CD14-positive monocyte (primary cell): Measurements from ENCODE around the gene MTFP1. TPM values are rescaled to one million over a fixed set of nuclear protein-coding genes. Genes with fewer than 3 reads are reported as not detected.

Experiments used
- DNase-seq, 3 donors: peaks; one replicate each; pipeline ENCODE4 v3.0.0-alpha.2; 2011 to 2022
- H2AFZ ChIP-seq: 2 replicates; pipeline ENCODE4 v1.6.0; 2012; ENCODE audit warnings: mild to moderate bottlenecking, low read depth, low read length, inconsistent platforms; ENCODE audit not compliant: insufficient read depth, poor library complexity, severe bottlenecking
- H3K27ac ChIP-seq, 2 donors: 1 replicate in 1 of 2; 2 replicates in 1 of 2; pipeline ENCODE4 v1.5.1; 2012 to 2013; ENCODE audit warnings: low read length in 2 of 2, control low read depth in 1 of 2, inconsistent platforms in 1 of 2, low read depth in 1 of 2, mild to moderate bottlenecking in 1 of 2
- H3K27me3 ChIP-seq, 2 donors: one replicate each; pipeline versions ENCODE4 v1.6.0 to v1.6.1; 2011 to 2013; ENCODE audit warnings: low read length in 2 of 2; ENCODE audit not compliant: control insufficient read depth in 2 of 2, insufficient read depth in 2 of 2
- H3K36me3 ChIP-seq, 2 donors: replicated peaks in 1 of 2; 1 replicate in 1 of 2; 2 replicates in 1 of 2; pipeline versions ENCODE4 v1.5.1 to v1.6.1; 2012 to 2013; ENCODE audit warnings: low read length in 2 of 2, control low read depth in 1 of 2, inconsistent platforms in 1 of 2, mild to moderate bottlenecking in 1 of 2; ENCODE audit not compliant: insufficient read depth in 2 of 2, control insufficient read depth in 1 of 2
- H3K4me1 ChIP-seq, 2 donors: 1 replicate in 1 of 2; 2 replicates in 1 of 2; pipeline versions ENCODE4 v1.5.1 to v1.6.1; 2012 to 2013; ENCODE audit warnings: low read length in 2 of 2, control low read depth in 1 of 2, inconsistent platforms in 1 of 2, mild to moderate bottlenecking in 1 of 2, moderate library complexity in 1 of 2; ENCODE audit not compliant: insufficient read depth in 2 of 2, control insufficient read depth in 1 of 2
- H3K4me2 ChIP-seq: replicated peaks from 2 replicates; pipeline ENCODE3; 2012; ENCODE audit warnings: low read length, moderate library complexity, mild to moderate bottlenecking; ENCODE audit not compliant: poor library complexity, severe bottlenecking; ENCODE audit errors: extremely low read depth
- H3K4me3 ChIP-seq, 3 experiments: fragments of 200-600 bp in 1 of 3; sonication (generic) in 1 of 3; replicated peaks in 1 of 3; 1 replicate in 2 of 3; 2 replicates in 1 of 3; pipeline ENCODE4 v1.5.1; 2011 to 2013; ENCODE audit warnings: low read length in 3 of 3, mild to moderate bottlenecking in 3 of 3, control low read depth in 2 of 3, low read depth in 2 of 3, inconsistent platforms in 1 of 3, moderate library complexity in 1 of 3
- H3K79me2 ChIP-seq: 2 replicates; pipeline ENCODE4 v1.6.0; 2012; ENCODE audit warnings: mild to moderate bottlenecking, control low read depth, inconsistent platforms, low read length, moderate library complexity; ENCODE audit not compliant: insufficient read depth
- H3K9ac ChIP-seq: 2 replicates; pipeline ENCODE4 v1.6.0; 2017; ENCODE audit warnings: low read length, mild to moderate bottlenecking; ENCODE audit not compliant: insufficient read depth, poor library complexity, severe bottlenecking
- H3K9me3 ChIP-seq, 2 donors: replicated peaks in 1 of 2; 1 replicate in 1 of 2; 2 replicates in 1 of 2; pipeline versions ENCODE4 v1.5.1 to v1.6.1; 2012 to 2013; ENCODE audit warnings: low read length in 2 of 2, control low read depth in 1 of 2; ENCODE audit not compliant: control insufficient read depth in 1 of 2, insufficient read depth in 1 of 2
- H4K20me1 ChIP-seq: 2 replicates; pipeline ENCODE4 v1.6.0; 2012; ENCODE audit warnings: mild to moderate bottlenecking, low read length, control low read depth, moderate library complexity; ENCODE audit not compliant: insufficient read depth
- H3K27ac Mint-ChIP-seq, 7 donors: one replicate each; pipeline ENCODE4 v1.8.0; 2020; ENCODE audit warnings: mild to moderate bottlenecking in 7 of 7, mixed read lengths in 7 of 7, moderate library complexity in 6 of 7, inconsistent platforms in 2 of 7
- H3K27me3 Mint-ChIP-seq, 3 donors: one replicate each; pipeline ENCODE4 v1.8.0; 2021 to 2022; ENCODE audit warnings: low read depth in 3 of 3, mild to moderate bottlenecking in 3 of 3, mixed read lengths in 3 of 3, moderate library complexity in 3 of 3, inconsistent platforms in 1 of 3
- H3K36me3 Mint-ChIP-seq, 2 donors: one replicate each; pipeline ENCODE4 v1.8.0; 2020; ENCODE audit warnings: mixed read lengths in 2 of 2, inconsistent platforms in 1 of 2, mild to moderate bottlenecking in 1 of 2
- H3K4me1 Mint-ChIP-seq: one replicate; pipeline ENCODE4 v1.8.0; 2020; ENCODE audit warnings: mild to moderate bottlenecking, mixed read lengths
- H3K4me3 Mint-ChIP-seq, 2 donors: one replicate each; pipeline ENCODE4 v1.8.0; 2020; ENCODE audit warnings: mild to moderate bottlenecking in 2 of 2, mixed read lengths in 2 of 2, moderate library complexity in 1 of 2
- H3K9me3 Mint-ChIP-seq, 7 donors: one replicate each; pipeline ENCODE4 v1.8.0; 2020 to 2022; ENCODE audit warnings: mixed read lengths in 7 of 7, mild to moderate bottlenecking in 6 of 7, moderate library complexity in 6 of 7, inconsistent platforms in 2 of 7
- CTCF ChIP-seq: fragments of 200-600 bp; IDR thresholded peaks from one replicate; pipeline ENCODE4 v1.8.0; 2022; ENCODE audit warnings: antibody characterized with exemption, mild to moderate bottlenecking
- WGBS: methylation state at CpG from one replicate; pipeline ENCODE4 v1.1.5; 2013; ENCODE audit warnings: missing lambda C conversion rate; ENCODE audit not compliant: insufficient coverage; 5-methylcytosine and 5-hydroxymethylcytosine counted together
- intact Hi-C, 2 donors: fragments of 100-400 bp; cut with micrococcal nuclease; formaldehyde crosslinking; loops; one replicate each; pipeline versions ENCODE4 v1.15.0 to v1.15.1; 2023
- polyA plus RNA-seq, 3 donors: library from polyadenylated mRNA; depleted of rRNA in 1 of 3; unstranded in 2 of 3; stranded (reverse) in 1 of 3; fragments of 300-500 nt in 2 of 3; fragments of >200 nt in 1 of 3; fragmentation: Illumina TruSeq in 2 of 3; gene quantifications; 1 replicate in 2 of 3; 2 replicates in 1 of 3; pipeline ENCODE4 v1.2.3, GENCODE V29; 2012 to 2021

The MTFP1 gene
- polyA plus RNA-seq, 3 donors: 6.2 to 14.2 (median 7.5) TPM

GRCh38 chr22:30404307-30404706 lies 21.3 kb upstream of the MTFP1 start:
- intact Hi-C loops: no loop called here
- no peak overlapping the region for H3K27ac Mint-ChIP-seq
- H3K27ac ChIP-seq: no peak overlapping the region
- H3K9me3 Mint-ChIP-seq: no peaks in the 10 kb centered on the region
- H3K36me3 ChIP-seq: no peaks in the 10 kb centered on the region
- no peaks in the 10 kb centered on the region for H3K9me3 ChIP-seq
- no peaks in the 10 kb centered on the region for H3K36me3 Mint-ChIP-seq
- H3K9ac ChIP-seq: no peak overlapping the region
- no peaks in the 10 kb centered on the region for H3K79me2 ChIP-seq
- no peaks in the 10 kb centered on the region for H3K4me1 Mint-ChIP-seq
- H3K27me3 Mint-ChIP-seq: peaks cover 10 to 18% (median 11%) of the 10 kb centered on the region in 3 donors
- DNase-seq: no peak
- H2AFZ ChIP-seq: no peak overlapping the region
- 86% methylated on average over 4 of the region's 6 CpGs for WGBS
- no peak overlapping the region for H3K4me3 ChIP-seq
- H3K4me1 ChIP-seq: no peaks in the 10 kb centered on the region
- H3K4me3 Mint-ChIP-seq: no peak overlapping the region
- TF ChIP-seq CTCF: no peak
- H4K20me1 ChIP-seq: no peaks in the 10 kb centered on the region
- H3K4me2 ChIP-seq: no peak overlapping the region
- H3K27me3 ChIP-seq: peaks cover 0 to 10% of the 10 kb centered on the region in 2 donors

DNA sequence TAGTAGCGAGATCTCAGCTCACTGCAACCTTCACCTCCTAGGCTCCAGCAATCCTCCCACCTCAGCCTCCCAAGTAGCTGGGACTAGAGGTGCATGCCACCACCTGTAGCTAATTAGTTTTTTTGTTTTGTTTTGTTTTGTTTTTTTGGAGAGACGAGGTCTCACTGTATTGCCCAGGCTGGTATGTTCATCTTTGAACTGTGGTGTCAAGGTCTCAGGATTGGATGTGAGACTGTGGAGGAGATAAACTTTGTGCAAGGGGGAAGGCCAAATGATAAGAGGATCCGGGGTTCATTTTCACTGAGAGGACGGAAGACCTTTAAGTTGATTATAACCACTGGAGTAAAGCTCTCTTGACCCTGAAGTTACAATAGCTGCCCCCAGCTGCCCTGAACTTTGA lies 19.8 kb upstream of the MTFP1 start:
- H3K79me2 ChIP-seq: no peaks in the 10 kb centered on the region
- Mint-ChIP-seq H3K4me1 (no peaks in the 10 kb centered on the region), H3K4me3 (no peak overlapping the region), H3K27me3 (peaks cover 4 to 6% (median 5%) of the 10 kb centered on the region in 3 donors), H3K36me3 (no peaks in the 10 kb centered on the region), H3K27ac (no peak overlapping the region), H3K9me3 (no peaks in the 10 kb centered on the region)
- no peaks in the 10 kb centered on the region for H3K9me3 ChIP-seq
- 68% methylated on average over 2 of the region's 4 CpGs for WGBS
- H3K36me3 ChIP-seq: no peaks in the 10 kb centered on the region
- H3K9ac ChIP-seq: no peak overlapping the region
- H3K4me2 ChIP-seq: no peak overlapping the region
- H3K4me1 ChIP-seq: no peaks in the 10 kb centered on the region
- H3K4me3 ChIP-seq: no peak overlapping the region
- no peaks in the 10 kb centered on the region for H3K27me3 ChIP-seq
- TF ChIP-seq CTCF: no peak
- H4K20me1 ChIP-seq: no peaks in the 10 kb centered on the region
- no peak overlapping the region for H3K27ac ChIP-seq
- no peak overlapping the region for H2AFZ ChIP-seq
- no peak for DNase-seq
- intact Hi-C loops: no loop called here
